Measurements from ENCODE around the gene FHIP1B. TPM values are rescaled to one million over a fixed set of nuclear protein-coding genes. Genes with fewer than 3 reads are reported as not detected.

Gene FHIP1B
- total RNA-seq, 4 donors from 2014 or later: 13.0 to 50.4 (median 20.0) TPM

GRCh38 chr11:6216501-6216900 is 17.9 kb downstream of the FHIP1B start:
- no peak for ATAC-seq
- no peak overlapping the region for H3K4me3 ChIP-seq
- peaks cover 0 to 5% (median 0%) of the 10 kb centered on the region in 3 donors for H3K4me1 ChIP-seq
- no peaks in the 10 kb centered on the region for H3K9me3 ChIP-seq
- H3K36me3 ChIP-seq: peaks cover 0 to 99% of the 10 kb centered on the region in 2 donors
- no peak for TF ChIP-seq EP300 (IDR thresholded peaks at IDR 0.05)
- TF ChIP-seq POLR2A (IDR thresholded peaks at IDR 0.05): no peak
- TF ChIP-seq POLR2AphosphoS5 (IDR thresholded peaks at IDR 0.05): no peak
- TF ChIP-seq CTCF (IDR thresholded peaks at IDR 0.05): no peak
- no peaks in the 10 kb centered on the region for H3K27me3 ChIP-seq
- WGBS, 2 donors (ENCODE audit: low coverage in 1 of 2): 80 to 87% methylated on average over 1 to 4 of the region's 4 CpGs
- no peak overlapping the region for H3K27ac ChIP-seq

GRCh38 chr11:6214530-6214929 is 19.9 kb downstream of the FHIP1B start:
- Histone ChIP-seq H3K9me3 (no peaks in the 10 kb centered on the region), H3K27me3 (no peaks in the 10 kb centered on the region), H3K4me1 (peaks cover 0 to 2% (median 0%) of the 10 kb centered on the region in 3 donors), H3K27ac (no peak overlapping the region), H3K36me3 (peaks cover 0 to 99% of the 10 kb centered on the region in 2 donors), H3K4me3 (no peak overlapping the region)
- no peak for TF ChIP-seq EP300 (IDR thresholded peaks at IDR 0.05)
- no peak for TF ChIP-seq CTCF (IDR thresholded peaks at IDR 0.05)
- TF ChIP-seq POLR2A (IDR thresholded peaks at IDR 0.05): no peak
- TF ChIP-seq POLR2AphosphoS5 (IDR thresholded peaks at IDR 0.05): no peak
- no CpG with 5 or more reads among the region's 10 CpGs for WGBS, 2 donors (ENCODE audit: low coverage in 1 of 2)
- ATAC-seq: no peak

GRCh38 chr11:6210274-6210955 is 24.0 kb downstream of the FHIP1B start:
- Histone ChIP-seq H3K4me3 (no peak overlapping the region), H3K9me3 (no peaks in the 10 kb centered on the region), H3K27ac (no peak overlapping the region), H3K4me1 (no peaks in the 10 kb centered on the region), H3K36me3 (peaks cover 0 to 99% of the 10 kb centered on the region in 2 donors), H3K27me3 (no peaks in the 10 kb centered on the region)
- TF ChIP-seq CTCF (IDR thresholded peaks at IDR 0.05) (no peak), EP300 (IDR thresholded peaks at IDR 0.05) (no peak), POLR2AphosphoS5 (IDR thresholded peaks at IDR 0.05) (no peak), POLR2A (IDR thresholded peaks at IDR 0.05) (no peak)
- WGBS, 2 donors (ENCODE audit: low coverage in 1 of 2): 96 to 100% methylated on average over 2 to 7 of the region's 9 CpGs
- peak; percentile 10 for ATAC-seq

- no peaks in the 10 kb centered on the region for H3K4me1 ChIP-seq
- TF ChIP-seq CTCF (IDR thresholded peaks at IDR 0.05): no peak
- H3K27ac ChIP-seq: no peak overlapping the region
- 100% methylated on average over 1 of the region's 12 CpGs; no CpG with 5 or more reads in 1 of the 2 donors for WGBS, 2 donors (ENCODE audit: low coverage in 1 of 2)
- no peak for ATAC-seq
- H3K9me3 ChIP-seq: no peaks in the 10 kb centered on the region
- H3K27me3 ChIP-seq: no peaks in the 10 kb centered on the region
- H3K4me3 ChIP-seq: no peak overlapping the region
- peaks cover 0 to 99% of the 10 kb centered on the region in 2 donors for H3K36me3 ChIP-seq
These were observed 24.6 kb downstream of the FHIP1B start for GRCh38 chr11:6209801-6210200.

GRCh38 chr11:6206456-6207180 is 27.8 kb downstream of the FHIP1B start:
- Histone ChIP-seq H3K27me3 (no peaks in the 10 kb centered on the region), H3K4me3 (no peak overlapping the region), H3K9me3 (no peaks in the 10 kb centered on the region), H3K36me3 (peaks cover 0 to 69% of the 10 kb centered on the region in 2 donors), H3K27ac (no peak overlapping the region), H3K4me1 (no peaks in the 10 kb centered on the region)
- TF ChIP-seq POLR2AphosphoS5 (IDR thresholded peaks at IDR 0.05) (no peak), CTCF (IDR thresholded peaks at IDR 0.05) (no peak), POLR2A (IDR thresholded peaks at IDR 0.05) (no peak), EP300 (IDR thresholded peaks at IDR 0.05) (no peak)
- 75 to 83% methylated on average over 3 of the region's 3 CpGs for WGBS, 2 donors (ENCODE audit: low coverage in 1 of 2)
- ATAC-seq: no peak

All from gastroesophageal sphincter (tissue), 4 donors.